Activated T-cell treated with anti-CD3 and anti-CD28 coated beads for 24 hours (primary cell): ENCODE data around the gene TARS3.

ENCODE experiments used
- DNase-seq: peaks from one replicate; pipeline ENCODE4 v3.0.0-alpha.2; 2020; ENCODE audit warnings: low read depth

The TARS3 gene

DNA sequence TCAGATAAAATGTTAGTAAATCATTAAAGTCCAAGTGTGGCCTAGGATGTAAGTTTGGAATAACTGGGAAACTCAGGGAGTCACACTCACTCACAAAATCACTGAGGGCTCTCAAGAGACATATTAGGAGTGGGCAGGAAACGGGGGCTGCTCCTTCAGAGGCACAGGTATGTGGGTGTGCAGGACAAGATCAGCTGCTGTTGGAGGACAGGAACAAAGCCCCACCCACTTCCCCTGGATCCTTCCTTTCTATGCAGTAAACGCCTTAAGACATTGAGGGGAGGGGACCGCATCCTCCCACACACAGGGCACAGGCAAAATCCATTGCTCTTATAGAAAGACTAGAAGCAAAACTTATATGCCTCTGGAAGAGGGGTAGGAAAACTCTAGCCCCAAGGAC, 102.3 kb downstream of the TARS3 start:
- no peak for DNase-seq

GRCh38 chr15:101620671-101621070, 103.6 kb downstream of the TARS3 start:
- DNase-seq = no peak

DNA sequence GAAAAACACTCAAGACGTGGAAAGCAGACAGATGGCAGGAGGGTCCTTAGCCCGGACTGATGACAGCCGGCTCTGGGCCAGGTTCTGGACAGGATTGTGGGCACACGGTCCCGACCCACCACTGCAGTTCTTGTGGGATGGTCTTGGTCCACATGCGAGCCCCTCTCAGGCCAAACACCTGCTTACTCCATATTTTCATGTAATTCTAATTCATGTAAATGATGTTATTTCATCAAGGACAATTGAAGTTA, 104.7 kb downstream of the TARS3 start:
- no peak for DNase-seq

- no peak for DNase-seq
These were observed 105.2 kb downstream of the TARS3 start for GRCh38 chr15:101618851-101619614.

GRCh38 chr15:101618076-101618475, 106.2 kb downstream of the TARS3 start:
- DNase-seq = no peak

DNA sequence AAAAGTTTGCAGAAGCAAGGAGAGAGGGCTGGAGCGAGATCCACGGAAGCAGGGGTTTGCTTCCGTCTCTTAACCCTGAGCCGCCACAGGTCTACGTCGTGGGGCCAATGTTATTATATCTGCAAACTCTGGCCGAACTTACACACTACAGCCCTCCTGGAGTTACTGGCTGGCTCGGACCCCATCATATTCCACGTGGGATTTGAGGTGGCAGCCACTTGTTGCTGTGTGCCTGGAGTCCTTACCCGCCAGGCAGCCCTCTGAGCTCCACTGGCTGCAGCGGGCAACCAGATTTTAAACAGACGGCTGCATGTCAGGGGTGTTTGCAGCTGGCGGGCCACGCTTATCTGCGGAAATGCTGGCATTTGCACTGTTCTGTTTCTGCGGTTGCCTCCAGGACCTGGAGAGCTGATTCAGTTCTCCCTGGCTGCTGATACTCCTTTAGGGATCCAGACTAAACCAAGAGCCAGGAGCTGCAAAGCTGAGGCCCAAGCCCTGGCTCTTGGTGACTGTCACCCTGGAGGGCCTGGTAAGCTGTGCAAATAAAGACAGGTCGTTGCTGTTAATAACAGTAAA, 106.8 kb downstream of the TARS3 start:
- no peak for DNase-seq

DNA sequence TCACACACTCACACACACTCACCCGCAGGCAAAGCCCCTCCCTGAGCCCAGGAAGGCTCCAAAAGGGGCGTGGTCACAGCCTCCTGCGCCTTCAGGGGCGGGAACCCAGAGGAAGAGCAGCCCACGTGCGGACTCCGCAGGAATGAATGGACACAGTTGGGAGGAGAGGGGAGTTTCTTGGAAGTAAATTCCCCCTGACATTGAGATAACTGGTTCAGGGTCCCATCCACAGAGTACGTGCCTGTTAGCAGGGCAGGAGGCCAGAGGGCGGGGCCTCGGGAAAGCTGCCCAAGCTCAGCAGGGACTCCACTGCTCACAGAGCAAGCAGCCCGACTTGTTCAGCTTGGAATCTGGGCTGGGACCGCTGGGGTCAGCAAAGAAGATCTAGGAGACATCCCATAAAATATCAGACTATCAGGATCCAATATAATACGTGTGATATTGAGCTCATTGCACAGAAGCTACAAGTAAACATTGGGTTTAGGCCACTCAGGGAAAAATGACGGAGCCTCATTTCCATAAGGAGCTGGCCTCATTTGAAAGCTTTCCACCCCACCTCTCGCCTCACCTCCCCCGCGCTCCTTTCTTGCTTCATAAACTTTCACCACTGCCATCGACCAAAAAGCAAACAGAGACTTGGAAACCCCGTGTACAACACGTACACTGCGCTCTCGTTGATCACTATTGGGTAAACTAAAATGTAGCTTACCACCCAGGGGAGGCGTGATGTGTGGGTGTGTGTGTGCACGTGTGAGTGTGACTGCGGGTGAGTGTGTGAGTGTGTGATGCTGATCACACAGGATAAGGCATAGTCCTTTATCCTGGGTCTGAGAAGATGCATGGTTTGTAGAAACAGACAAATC, 108.1 kb downstream of the TARS3 start:
- no peak for DNase-seq

DNA sequence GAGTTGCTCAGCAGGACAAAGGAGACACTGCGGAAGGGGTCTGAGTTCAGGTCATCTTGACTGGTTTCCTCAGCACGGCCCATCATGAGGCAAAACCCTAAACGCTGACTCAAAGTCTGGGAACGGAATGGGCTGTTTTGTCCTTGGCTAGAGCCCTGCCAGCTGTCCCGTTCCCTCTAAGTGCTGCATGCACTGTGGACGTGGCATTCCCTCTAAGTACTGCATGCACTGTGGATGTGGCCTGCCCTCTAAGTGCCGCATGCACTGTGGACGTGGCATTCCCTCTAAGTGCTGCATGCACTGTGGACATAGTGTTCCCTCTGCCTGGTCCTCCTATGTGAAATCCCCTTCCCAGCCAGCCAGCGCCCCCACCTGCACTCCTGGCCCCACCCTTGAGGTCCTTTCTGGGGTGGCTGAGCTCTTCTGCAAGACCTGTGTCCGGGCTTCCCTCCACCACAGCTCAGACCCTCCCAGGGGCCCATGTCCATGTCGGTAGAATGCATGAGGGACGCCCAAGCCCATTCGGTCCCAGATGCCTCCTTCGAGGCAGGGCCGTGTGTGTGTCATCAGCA, 108.8 kb downstream of the TARS3 start:
- DNase-seq = no peak

DNA sequence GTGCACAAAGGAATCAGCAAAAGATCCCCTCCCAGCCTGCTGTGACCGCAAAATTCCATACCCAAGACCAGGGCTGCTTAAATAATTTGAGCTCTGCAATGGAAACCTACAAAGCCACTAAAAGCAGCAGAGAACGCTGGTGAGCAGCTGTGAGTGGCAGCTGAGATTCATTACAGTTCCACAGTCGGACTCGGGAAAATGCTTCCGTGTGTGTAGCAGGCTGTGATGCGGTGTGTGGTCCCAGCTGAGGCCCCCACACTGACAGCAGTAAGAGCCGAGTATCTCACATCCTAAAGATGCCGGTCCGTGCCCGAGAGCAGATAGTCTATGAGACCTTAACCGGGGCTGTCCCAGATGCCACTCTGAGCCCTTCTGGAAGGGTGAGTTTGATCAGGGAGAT, 109.5 kb downstream of the TARS3 start:
- no peak for DNase-seq

GRCh38 chr15:101614001-101614585, 110.2 kb downstream of the TARS3 start:
- DNase-seq = no peak

DNA sequence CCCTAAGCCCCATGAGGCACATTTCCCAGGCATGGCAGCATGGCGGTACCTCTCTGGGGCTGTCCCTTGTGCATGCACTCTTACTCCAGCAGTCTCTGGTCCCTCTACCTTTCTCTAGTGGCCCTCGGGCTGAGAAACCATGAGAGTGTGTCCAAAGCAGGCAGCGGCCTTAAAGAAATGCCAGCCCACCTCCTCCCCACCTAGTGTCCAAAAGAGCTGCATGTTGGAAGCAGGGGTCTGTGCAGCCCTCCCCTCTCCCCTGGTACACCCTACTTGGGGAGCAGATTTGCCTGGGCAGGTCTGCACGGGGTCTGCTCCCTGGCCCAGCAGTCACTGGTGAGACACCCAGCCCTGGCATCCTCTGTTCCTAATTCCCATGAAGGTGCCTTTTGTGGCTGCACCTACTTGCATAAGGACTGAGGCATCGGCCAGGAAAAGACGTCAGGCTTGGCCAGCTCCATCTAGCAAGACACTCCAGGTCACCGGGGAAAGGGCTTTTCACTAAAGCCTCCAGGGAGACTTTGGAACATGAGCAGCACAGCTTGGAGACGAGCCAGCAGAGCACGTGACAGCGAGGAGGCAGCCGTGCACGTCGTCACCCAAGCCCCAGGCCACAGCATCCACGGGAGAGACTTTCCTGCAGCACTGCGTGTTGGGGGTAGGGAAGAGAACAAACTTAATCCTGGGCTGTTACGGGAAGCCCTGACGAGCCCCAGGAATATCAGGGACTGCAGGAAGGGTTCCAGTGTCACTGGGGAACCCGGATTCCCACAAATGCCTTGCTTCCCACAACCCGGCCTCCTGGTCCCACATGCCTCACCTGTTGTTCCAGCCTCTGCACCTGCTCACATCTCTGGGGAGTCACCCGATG, 110.9 kb downstream of the TARS3 start:
- DNase-seq = no peak

GRCh38 chr15:101612676-101613075, 111.6 kb downstream of the TARS3 start:
- no peak for DNase-seq

- DNase-seq = no peak
These were observed 112.5 kb downstream of the TARS3 start for GRCh38 chr15:101611580-101612299.

DNA sequence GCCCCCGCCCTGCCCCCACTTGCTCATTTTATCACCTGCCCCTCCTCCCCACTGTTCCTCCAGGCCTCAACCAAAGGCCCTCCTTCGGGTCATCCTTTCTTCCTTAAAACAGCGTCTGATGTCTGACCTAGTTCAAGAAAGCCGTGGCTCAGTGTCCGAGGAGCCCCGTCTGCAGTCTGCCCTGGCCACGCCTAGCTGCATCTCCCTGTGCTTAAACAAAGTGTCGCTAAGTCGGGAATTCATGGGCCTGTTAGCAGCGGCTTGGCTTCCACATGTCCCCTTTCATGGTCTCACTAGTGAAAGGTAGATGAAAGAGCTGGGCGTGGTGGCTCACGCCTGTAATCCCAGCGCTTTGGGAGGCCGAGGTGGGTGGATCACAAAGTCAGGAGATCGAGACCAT, 113.3 kb downstream of the TARS3 start:
- no peak for DNase-seq

- DNase-seq = no peak
These were observed 113.7 kb downstream of the TARS3 start for GRCh38 chr15:101610611-101611000.

GRCh38 chr15:101609742-101610610, 114.3 kb downstream of the TARS3 start:
- DNase-seq = no peak

- no peak for DNase-seq
These were observed 116.1 kb downstream of the TARS3 start for GRCh38 chr15:101608201-101608600.

DNA sequence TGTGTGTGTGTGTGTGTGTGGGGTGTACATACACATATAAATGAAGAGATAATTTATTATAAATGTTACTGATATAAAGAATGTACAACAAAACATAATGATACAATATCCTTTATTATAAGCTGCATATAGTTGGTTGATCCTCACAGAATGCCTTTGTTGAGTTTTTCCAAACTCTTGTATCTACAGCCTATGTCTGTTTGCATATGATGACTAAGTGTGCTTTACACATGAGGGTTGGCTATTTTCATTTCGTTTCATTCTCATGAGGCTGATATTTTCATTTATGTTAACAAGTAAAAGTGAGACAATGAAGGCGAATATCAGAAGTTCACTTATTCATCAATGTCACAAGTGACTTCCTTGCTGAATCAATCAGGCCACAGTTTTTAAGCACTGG, 117.2 kb downstream of the TARS3 start:
- DNase-seq = no peak

GRCh38 chr15:101604124-101604874, 120.0 kb downstream of the TARS3 start:
- no peak for DNase-seq
